GM21447 (cell line): ENCODE data around the gene WDR54.
"Not testable (repeated sequence)": the region's sequence is repeated elsewhere in the genome, so short reads cannot be mapped to it uniquely, and the experiment has no call there.

Source experiments
- ATAC-seq: cut with Tn5 transposase; IDR thresholded peaks from one replicate; pipeline ENCODE4 v1.9.1; 2021; ENCODE audit not compliant: unreplicated experiment

WDR54 gene

DNA sequence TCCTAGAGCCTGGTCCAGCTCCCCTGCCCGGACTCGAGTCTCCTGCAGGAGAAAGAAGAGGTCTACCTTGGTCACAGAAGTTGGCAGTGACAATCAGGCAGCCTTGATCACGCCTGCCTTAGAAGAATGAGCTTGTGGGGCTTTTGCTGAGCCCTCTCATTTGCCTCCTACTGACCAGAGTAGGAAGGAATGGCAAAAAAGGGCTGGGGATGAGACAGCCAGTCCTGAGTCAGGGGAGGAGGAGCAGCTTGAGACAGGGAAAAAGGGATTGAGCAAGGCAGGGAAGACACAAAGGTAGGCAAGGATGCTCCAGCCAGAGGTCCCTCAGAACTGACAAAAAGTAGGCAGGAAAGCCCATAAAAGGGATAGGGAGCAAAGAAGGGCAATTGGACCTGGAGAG is 6.0 kb downstream of the WDR54 start:
- no peak for ATAC-seq

DNA sequence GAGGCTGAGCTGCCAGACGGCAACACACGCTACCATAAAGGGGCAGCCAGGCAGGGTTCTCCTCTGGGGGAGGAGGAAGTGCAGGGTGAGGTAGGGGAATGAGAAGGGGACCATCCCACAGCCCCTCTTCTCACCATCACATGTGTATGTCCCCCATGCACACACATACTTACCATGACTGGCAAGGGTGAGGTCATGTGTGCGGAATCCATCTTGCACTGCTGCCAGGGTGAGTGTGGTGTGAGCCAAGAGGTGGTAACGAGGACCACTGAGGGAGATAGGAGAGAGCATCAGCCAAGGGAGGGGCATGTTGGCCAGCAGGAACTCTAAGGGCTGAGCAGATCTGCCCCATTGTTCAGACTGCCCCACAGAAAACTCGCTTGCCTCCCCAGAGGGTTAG is 7.1 kb downstream of the WDR54 start:
- ATAC-seq = no peak

DNA sequence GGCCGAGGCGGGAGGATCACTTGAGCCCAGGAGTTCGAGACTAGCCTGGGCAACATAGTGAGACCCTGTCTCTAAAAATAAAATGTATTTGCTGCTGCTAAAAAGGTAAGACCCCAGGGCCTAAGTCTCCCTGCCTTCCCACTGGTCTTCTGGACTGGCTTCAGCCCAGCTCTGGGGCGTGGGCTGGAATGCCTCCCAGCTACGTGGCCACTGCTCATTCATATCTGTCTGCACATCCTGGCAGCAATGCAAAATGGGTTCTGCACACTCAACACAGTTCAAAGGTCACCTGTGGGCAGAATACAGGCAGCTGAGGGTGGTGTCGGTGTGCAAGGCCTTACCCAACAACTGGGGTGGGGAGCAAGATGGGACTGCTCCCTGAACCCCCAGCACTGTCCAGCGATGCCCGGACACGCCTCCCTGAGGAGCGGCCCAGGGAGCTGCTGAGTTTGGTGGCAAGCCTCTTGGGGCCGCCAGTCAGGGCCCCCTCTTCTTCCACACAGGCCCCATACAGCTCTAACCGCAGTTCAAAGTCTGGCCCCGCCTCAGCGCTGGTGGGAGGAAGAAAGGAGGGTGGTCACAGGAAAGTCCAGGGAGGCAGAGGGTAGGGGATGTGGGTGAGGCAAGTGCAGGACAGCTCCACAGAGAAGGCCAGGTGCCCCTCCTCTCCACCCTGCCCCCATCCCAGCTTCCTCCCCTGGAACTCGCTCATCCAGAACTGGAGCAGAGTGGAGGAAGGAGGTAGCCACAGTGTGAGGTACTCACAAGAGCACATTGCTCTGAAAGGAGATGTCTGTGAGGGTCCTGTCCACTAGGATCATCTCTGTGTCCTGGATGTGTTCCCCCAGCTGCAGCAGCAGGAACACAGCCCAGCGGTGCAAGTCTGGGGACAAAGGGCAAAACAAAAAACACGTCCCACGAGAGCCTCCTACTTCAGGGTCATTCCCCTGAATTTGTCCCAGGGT is 8.2 kb downstream of the WDR54 start:
- no peak for ATAC-seq

DNA sequence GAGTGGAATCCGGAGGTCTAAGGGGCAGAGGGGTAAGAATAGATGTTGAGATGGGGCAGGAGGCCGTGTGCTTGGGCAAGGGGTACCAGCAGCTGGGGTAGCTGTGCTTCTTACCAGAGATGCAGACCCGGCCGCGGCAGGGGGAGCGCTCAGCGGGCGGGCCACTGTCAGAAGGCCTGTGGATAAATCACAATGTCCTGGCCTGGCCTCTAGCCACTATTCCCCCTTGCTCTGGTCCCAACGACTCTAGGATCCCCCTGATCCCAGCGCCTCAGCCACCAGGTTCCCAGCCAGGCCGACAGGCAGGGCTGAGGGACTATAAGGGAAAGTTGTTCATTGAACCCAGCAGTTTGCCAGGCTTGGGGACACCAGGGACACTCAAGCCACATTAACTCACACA is 9.0 kb downstream of the WDR54 start:
- no peak for ATAC-seq

DNA sequence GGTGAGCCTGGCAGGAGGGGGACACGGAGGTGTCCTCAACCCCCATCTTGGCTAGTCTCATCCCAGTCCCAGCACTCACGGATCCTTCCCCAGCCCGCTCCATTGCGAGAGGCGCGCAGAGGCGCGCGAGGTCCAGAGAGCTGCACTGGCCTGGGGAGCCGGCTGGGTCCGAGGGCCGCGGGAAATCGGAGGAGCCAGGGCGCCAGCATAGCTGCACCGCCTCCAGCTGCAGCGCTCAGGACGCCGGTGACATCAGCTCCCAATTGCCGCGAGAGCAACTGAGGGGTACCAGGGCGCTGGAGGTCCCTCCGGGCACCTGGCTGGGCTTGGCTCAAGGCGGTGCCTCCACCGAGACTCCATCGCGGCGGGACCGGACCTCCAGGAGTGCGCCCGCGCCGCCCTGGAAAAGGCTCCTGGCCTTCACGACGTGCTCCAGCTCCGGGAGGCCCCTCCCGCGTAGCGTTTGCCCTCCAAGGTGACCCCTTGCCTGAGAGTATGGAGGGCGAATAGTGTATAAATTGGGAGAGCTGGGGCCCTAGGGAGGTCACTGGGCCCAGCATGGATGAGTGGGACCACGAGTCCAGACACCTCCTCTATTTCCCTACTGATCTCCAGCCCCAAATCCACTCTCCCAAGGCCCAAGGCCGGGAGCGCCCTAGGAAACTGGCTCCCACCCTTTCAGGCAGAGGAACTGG is 14.7 kb downstream of the WDR54 start:
- no peak for ATAC-seq

DNA sequence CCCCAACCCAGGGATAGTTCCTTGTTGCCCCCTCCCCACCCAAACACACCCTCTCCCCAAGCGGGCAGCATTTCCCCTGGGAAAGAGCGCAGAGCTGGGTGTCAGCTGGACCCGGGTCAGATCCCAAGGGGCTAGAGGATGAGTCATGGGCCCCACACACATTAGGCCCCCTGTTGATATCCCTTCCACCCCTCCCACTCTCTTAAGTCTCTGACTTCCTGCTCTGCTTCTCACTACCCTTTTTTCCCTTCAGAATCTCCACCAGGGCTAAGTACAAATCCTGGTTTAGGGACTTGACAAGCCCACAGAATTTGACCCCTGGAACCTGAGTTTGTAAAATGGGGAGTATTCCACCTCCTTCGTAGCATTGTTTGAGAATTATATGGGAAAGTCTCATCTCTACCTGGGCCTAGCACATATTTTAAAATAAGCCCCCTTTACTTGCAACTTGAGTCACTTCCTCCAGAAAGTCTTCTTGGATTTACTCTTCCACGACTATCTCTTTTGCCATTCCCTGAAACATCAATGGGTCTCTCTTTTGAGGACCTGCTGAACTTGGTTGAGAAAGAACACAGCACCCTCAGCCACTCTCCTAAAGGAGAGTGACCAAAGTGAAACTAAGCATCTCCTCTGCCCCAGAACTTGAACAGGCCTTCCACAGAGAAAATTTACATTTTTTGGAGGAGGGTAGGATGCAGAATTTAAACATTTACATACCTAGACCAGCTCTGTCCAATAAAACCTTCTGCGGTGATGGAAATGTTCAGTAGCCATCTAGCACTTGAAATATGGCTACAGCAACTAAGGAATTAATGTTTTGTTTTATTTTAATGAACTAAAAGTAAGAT is 15.5 kb downstream of the WDR54 start:
- no peak for ATAC-seq

DNA sequence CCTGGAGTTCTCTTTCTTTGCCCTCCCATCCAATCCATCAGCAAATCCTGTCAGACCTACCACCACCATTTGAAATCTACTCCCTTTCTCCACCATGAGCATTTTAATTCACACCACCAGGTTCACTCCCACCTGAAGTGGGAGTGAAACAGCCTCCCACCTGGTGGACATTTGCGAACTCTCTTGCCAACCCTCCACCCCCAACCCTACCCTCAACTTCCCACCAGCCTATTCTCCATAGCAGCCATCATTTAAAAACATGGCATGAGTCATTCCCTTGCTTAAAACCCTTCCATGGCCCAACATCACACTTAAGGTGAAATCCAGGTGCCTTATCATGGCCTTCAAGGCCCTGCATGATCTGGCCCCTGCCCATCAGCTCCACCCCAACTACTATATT is 16.7 kb downstream of the WDR54 start:
- no peak for ATAC-seq

DNA sequence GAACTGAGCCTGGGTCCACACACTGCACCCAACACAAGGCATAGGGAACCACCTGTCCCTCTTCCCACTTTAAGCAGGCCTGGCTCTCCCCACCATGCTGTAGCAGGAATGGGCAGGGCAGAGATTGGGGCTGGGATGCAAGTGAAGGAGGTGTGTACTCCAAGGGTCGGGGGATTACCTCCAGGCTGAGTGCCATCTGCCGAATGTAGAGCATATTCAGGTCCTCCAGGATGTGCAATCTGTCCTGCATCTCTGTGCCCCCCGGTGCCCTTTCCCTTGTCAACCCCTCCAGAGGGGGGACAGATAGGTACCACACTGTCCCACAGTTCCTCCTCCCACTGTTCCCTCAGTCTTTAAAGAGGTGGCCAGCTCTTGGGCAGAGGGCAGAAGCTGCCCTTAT is 17.8 kb downstream of the WDR54 start:
- ATAC-seq = no peak

DNA sequence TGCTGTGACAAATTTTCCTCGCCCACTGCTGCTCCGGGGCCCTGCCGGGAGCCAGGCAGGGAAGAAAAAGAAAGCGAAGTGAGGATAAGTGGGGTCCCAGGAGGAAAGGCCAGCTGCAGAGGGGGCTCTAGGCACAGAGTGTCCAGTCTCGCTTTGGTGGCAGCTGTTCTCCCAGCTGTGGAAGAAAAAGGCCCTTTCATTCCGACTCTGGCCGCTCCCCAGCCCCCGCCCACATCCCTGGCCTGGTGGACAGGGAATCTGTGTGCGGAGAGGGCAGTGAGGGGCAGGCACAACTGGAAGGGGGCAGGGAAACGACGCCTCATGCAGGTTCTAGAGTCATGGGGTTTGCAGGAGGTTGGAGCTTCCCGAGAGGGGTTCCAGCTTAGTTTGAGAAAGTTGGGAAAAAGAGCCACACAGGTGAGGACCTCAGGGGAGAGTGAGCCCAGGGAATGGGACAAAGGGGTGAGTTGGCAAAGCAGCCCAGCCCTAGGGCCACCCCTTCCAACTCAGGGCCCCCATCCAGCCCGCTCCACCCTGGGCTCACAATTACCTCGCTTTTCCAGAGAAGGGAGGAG is 18.4 kb downstream of the WDR54 start:
- no peak for ATAC-seq

DNA sequence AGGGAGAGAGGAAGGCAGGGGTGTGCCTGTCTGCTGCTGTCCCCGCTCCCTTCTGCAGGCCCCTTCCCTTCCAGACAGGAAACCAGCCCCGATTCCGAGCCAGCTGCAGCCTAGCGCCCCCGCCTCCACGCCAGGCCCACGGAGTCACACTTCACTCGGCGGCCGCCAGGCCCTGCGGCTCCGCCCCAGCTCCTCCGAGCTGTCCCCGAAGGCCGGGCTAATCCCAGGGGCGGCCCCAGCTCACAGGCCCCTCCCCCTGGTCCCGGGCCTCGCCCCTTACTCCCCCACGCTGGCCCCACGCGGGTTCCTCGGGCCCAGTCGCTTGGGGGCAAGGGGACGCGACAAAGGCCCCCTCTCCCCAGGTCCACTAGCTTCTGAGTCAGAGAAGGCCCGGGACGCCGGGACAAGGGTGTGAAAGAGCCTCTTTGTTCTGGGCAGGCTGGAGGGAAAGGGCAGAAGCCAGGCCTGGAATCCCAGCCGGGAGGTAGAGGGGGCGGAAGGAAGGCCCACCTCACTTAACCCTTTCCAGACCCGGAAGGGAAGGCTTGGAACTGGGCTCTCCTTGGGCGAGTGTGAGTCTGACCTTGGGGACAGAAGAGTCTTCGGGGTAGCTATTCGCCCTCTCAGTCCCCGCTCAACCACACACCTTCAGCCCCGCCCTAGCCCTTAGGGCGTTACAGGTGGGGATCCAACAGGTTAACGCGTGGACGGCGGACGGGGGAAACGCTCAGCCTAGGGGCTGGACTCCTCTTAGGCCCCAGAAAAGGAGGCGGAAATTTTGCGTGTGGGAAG is 19.0 kb downstream of the WDR54 start:
- peak; percentile 87 for ATAC-seq

DNA sequence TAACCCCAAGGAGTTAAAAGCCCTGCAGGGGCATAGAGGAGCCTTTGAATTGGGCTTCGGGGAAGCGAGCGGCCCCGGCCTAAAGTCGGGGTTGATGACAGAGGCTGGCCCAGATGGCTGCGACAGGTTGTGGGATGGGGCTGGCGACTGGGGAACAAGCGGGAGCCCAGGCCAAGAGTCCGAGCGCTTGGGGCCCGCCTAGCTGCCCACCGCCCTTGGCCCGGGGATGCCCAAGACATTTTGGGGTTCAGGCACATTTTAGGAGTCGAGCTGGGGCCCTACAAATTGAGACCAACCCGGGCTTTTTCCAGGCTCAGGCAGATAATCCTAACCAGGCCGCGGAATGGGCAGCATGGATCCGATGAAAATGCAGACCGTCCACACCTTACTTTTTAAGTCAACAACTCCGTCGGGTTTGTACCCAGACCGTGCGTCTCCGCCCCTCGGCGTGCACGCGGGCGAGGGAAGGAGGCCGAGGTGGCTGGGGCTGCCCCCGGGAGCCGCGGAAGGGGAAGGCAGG is 19.7 kb downstream of the WDR54 start:
- no peak for ATAC-seq

DNA sequence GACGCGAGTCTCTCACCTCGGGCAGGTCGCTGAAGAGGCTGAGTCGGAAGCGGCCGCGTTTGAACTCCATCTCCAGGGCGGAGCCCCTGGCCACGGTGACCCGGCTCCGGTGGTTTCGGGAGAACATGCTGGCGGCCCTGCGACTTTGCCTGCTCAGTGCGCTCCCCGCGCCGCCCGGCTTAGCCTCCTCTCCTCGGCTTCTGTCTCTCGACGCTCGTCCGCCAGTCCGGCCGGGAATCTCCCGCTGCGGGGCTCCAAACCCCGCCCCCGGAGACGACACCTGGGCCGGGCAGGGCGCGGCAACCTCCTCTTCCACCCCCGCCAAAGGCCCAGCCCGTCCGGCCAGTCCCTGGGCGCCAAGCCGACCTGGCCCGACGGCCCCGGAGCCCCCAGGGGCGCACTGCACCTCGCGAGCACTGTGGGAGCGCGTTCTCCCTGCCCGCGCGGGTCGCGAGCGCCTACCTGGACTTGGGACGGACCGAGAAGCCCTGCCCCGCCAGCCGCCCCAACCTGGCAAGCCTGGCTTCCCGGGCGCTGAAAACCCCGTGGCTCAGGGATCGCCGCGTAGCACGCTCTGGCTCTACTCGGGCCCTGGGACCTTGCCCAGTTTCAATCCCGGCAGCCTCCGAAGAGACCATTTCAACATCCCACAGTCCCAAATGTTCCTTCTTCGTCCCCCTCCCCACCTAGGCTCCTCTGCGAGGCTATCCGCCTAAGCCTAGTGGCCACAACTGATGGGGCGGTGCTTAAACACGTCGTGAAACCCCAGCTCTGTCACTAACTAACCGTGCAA is 20.4 kb downstream of the WDR54 start, which contains the start of gene RTKN:
TSS of gene RTKN (minus strand) at position 248 of the 793 bp plus-strand sequence. CDS start at position 127, 121 bp downstream.
- ATAC-seq = no peak

DNA sequence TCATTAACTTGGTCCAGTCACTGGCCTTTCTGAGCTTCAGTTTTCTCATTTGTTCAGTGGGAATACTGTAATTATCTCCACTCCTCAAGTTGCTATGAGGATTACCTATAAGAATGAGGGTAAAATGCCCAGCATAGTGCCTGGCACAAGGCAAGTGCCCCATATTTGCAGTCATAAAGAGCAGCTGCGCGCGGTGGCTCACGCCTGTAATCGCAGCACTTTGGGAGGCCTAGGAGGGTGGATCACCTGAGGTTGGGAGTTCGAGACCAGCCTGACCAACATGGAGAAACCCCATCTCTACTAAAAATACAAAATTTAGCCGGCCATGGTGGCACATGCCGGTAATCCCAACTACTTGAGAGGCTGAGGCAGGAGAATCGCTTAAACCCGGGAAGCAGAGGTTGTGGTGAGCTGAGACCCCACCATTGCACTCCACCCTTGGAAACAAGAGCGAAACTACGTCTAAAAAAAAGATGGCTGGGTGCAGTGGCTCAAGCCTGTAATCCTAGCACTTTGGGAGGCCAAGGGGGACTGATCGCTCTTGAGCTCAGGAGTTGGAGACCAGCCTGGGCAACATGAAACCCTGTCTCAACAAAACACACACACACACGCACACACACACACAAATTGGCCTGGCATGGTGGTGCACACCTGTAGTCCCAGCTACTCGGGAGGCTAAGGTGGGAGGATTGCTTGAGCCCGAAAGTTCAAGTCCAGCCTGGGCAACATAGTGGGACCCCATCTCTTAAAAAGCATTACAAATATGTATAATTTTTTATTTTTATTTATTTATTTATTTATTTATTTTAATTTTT is 21.2 kb downstream of the WDR54 start:
- ATAC-seq = not testable (repeated sequence)

DNA sequence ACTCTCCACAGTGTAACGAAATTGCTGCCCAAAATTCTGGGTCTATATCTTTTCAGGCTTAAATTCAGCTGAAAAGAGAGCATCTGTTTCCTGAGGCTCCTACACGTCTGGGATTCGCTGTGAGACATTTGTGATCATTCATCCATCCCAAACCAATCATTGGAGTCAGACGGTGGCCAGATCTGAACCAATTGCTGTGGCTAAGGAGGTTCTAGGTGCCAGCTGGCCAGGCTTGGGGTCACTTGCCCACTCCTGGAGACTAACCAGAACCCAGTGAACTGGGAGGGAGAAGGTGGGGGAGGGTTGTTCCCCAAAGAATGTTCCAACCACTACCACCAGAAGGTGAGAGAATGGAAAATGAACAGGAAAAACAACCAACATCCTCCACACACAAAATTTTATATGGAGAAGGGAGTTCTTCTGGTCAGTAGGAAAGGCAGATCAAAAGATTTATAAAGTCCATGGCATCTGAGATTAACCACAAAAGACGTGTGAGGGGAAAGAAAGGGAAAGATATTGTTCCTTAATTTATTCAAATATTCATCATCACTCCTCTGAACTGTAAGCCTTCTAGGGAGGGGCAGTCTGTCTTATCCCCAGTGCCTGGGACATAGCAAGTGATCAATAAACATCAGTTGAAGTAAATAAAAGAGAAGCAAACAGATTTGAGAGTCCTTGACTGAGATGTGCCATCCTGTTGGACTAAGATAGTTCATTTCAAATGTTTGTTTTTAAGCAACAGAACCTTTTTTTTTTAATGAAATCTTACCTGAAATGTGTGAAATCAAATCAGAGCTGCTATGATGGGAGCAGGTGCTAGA is 23.2 kb downstream of the WDR54 start:
- no peak for ATAC-seq

DNA sequence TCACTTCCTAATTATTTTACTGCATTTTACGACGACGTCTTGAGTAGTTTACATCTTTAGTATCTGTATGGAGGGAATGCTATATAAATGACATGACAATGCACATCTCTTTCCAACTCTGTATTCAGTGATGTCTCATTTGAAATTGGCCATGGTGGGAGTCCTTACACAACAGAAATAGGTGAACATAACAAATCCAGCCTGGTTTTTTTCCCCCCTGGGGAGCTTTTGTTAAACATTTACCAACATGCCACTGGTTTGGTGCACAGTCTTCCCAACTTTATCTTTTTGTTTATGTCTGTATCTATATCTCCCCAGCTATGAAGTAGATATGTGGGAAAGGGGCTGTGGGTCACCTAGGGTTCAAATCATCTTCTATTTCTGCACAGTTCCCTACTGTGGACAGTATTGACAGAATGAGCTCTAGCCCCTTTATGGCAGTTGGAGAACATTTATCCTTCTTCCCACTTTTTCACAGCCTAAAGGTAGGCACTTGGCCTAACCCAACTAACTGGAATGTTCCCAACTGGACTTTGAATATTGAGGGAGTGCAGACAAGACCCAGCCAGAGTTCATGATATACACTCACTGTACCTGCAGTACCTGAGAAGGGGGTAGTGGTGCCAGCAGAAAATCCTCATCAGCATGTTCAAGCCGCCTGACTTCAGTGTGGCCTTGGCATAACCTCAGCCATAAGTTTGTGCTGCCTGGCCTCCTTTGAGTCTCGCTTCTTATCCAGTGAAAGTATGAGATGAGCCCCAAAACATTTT is 25.9 kb downstream of the WDR54 start:
- no peak for ATAC-seq

DNA sequence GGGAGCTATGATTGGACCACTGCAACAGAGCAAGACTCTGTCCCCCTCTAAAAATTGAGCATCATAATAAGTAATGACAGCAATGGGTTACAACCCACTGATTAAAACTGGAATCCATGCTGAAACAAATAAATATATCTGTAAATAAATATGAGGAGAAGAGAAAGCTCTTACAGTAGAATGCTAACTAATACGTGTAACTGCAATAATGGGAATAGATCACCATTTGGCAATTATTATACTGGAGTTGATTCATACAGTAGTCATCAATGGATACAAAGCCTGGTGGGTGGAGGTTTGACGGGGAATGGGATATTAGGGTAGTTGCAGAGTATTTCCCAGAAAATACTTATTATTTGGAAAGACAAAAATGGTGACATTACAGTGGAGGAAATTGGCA is 27.2 kb downstream of the WDR54 start:
- ATAC-seq = no peak
